ENCODE results near the gene EIF2A. TPM values are rescaled to one million over a fixed set of nuclear protein-coding genes. Genes with fewer than 3 reads are reported as not detected.

EIF2A gene
- total and polyA plus RNA-seq, 9 of the 15 experiments (the other 6 are each of a cell fraction or from before 2014, with no cell fraction given) = 106 to 192 (median 168) TPM

- TF ChIP-seq NFYB (IDR thresholded peaks at IDR 0.05; ENCODE audit: extremely low read depth, insufficient read length) (no peak), ZNF143 (CRISPR knock-in tag; IDR thresholded peaks at IDR 0.05) (peak; percentile 60; the same call in 1 of the 2 replicates), TARDBP (IDR thresholded peaks at IDR 0.05) (0 out of 2 replicates have a peak, but pooled peaks have one; percentile 15), CBX3 (IDR thresholded peaks at IDR 0.05; ENCODE audit: borderline replicate concordance in 1 of 2, low read length in 2 of 2) (no peak), NCOA2 (IDR thresholded peaks at IDR 0.05; ENCODE audit: partially characterized antibody in 2 of 2) (no peak), ZNF282 (CRISPR knock-in tag; IDR thresholded peaks at IDR 0.05) (0 out of 2 replicates have a peak, but pooled peaks have one; percentile 30), FOXM1 (IDR thresholded peaks at IDR 0.05; ENCODE audit: low read depth) (no peak), FOXM1 (CRISPR knock-in tag; IDR thresholded peaks at IDR 0.05; ENCODE audit: low read depth) (peak; percentile 80; the same call in 1 of the 2 replicates), NFRKB (IDR thresholded peaks at IDR 0.05; ENCODE audit: low read depth) (peak; percentile 0; the same call in 1 of the 2 replicates), TOE1 (IDR thresholded peaks at IDR 0.05; ENCODE audit: borderline replicate concordance) (0 out of 2 replicates have a peak, but pooled peaks have one; percentile 13), TOE1 (CRISPR knock-in tag; IDR thresholded peaks at IDR 0.05; ENCODE audit: borderline replicate concordance, low read depth) (no peak), RBM15 (IDR thresholded peaks at IDR 0.05; ENCODE audit: insufficient read depth, low read length) (no peak), CBFB (CRISPR knock-in tag; IDR thresholded peaks at IDR 0.05) (no peak), SAFB (IDR thresholded peaks at IDR 0.05; ENCODE audit: borderline replicate concordance, low read depth, low read length) (0 out of 2 replicates have a peak, but pooled peaks have one; percentile 7), ZNF764 (CRISPR knock-in tag; IDR thresholded peaks at IDR 0.05; ENCODE audit: low read depth) (no peak), SREBF2 (CRISPR knock-in tag; IDR thresholded peaks at IDR 0.05) (no peak), HDAC6 (IDR thresholded peaks at IDR 0.05; ENCODE audit: low read depth, low read length) (no peak)
- TF ChIP-seq, protein P1, sequence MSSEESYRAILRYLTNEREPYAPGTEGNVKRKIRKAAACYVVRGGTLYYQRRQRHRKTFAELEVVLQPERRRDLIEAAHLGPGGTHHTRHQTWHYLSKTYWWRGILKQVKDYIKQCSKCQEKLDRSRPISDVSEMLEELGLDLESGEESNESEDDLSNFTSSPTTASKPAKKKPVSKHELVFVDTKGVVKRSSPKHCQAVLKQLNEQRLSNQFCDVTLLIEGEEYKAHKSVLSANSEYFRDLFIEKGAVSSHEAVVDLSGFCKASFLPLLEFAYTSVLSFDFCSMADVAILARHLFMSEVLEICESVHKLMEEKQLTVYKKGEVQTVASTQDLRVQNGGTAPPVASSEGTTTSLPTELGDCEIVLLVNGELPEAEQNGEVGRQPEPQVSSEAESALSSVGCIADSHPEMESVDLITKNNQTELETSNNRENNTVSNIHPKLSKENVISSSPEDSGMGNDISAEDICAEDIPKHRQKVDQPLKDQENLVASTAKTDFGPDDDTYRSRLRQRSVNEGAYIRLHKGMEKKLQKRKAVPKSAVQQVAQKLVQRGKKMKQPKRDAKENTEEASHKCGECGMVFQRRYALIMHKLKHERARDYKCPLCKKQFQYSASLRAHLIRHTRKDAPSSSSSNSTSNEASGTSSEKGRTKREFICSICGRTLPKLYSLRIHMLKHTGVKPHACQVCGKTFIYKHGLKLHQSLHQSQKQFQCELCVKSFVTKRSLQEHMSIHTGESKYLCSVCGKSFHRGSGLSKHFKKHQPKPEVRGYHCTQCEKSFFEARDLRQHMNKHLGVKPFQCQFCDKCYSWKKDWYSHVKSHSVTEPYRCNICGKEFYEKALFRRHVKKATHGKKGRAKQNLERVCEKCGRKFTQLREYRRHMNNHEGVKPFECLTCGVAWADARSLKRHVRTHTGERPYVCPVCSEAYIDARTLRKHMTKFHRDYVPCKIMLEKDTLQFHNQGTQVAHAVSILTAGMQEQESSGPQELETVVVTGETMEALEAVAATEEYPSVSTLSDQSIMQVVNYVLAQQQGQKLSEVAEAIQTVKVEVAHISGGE (CRISPR knock-in tag; IDR thresholded peaks at IDR 0.05) = no peak
- TF ChIP-seq, protein P2, sequence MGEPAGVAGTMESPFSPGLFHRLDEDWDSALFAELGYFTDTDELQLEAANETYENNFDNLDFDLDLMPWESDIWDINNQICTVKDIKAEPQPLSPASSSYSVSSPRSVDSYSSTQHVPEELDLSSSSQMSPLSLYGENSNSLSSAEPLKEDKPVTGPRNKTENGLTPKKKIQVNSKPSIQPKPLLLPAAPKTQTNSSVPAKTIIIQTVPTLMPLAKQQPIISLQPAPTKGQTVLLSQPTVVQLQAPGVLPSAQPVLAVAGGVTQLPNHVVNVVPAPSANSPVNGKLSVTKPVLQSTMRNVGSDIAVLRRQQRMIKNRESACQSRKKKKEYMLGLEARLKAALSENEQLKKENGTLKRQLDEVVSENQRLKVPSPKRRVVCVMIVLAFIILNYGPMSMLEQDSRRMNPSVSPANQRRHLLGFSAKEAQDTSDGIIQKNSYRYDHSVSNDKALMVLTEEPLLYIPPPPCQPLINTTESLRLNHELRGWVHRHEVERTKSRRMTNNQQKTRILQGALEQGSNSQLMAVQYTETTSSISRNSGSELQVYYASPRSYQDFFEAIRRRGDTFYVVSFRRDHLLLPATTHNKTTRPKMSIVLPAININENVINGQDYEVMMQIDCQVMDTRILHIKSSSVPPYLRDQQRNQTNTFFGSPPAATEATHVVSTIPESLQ (CRISPR knock-in tag; IDR thresholded peaks at IDR 0.05) = peak; percentile 35; the same call in 1 of the 2 replicates
Observed at GRCh38 chr3:150545419-150546225, 965 bp upstream of the EIF2A start (continued).
